Measurements from ENCODE around the gene DSCAML1. TPM values are rescaled to one million over a fixed set of nuclear protein-coding genes. Genes with fewer than 3 reads are reported as not detected.

DSCAML1 gene
- total and polyA plus RNA-seq, 2 of the 8 experiments (the other 6 are each of a cell fraction or from before 2014, with no cell fraction given) = 0.19 to 0.24 TPM

DNA sequence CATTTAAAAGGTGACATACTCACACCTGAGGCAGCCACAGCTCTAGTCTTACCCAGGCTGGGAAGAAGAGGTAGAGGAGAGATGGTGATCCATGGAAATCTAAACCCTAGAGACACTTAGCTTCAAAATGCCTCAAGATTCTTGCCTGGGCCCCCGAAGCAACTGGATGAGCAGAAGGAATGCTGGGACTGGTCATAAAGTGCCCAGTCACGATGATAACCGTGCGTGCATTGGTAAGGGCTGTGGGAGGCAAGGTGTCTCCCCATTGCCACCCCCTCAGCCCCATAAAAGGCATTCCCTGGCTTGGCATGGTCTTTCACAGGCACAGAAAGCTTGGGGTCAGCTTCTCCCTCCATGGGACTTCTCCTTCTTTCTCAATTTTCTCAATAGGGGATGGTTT is 144.5 kb downstream of the DSCAML1 start:
- H2BK15ac ChIP-seq (ENCODE audit: low read length) = no peak overlapping the region

More for the DNA sequence above, 144.5 kb downstream of the DSCAML1 start:
- no peak overlapping the region for H2AFZ ChIP-seq (ENCODE audit: low read length)
- H3K4me3 ChIP-seq (ENCODE audit: extremely low read depth in 1 of 4, insufficient read depth in 2 of 4, low read depth in 3 of 4, low read length in 4 of 4) = no peak overlapping the region
- no peak overlapping the region for H2BK5ac ChIP-seq (ENCODE audit: low read depth, low read length)
- H4K91ac ChIP-seq (replicated peaks; ENCODE audit: insufficient read length, low read length) = no peak overlapping the region
- no peak overlapping the region for H2BK20ac ChIP-seq (ENCODE audit: low read length)
- no peak overlapping the region for H2BK12ac ChIP-seq (ENCODE audit: low read depth, low read length)
- no peak overlapping the region for H2AK5ac ChIP-seq (ENCODE audit: low read depth, low read length)
- no peak overlapping the region for H3K56ac ChIP-seq (replicated peaks; ENCODE audit: insufficient read length, low read depth, low read length)
- H3K23me2 ChIP-seq (ENCODE audit: low read depth, low read length) = no peaks in the 10 kb centered on the region; the same call in 1 of the 2 replicates
- H3K36me3 ChIP-seq (ENCODE audit: control insufficient read depth in 2 of 4, insufficient read depth in 4 of 4, low read length in 3 of 4) = no peaks in the 10 kb centered on the region
- no peak overlapping the region for H3K27ac ChIP-seq (ENCODE audit: low read depth, low read length)
- no peak overlapping the region for H3K14ac ChIP-seq (ENCODE audit: insufficient read length)
- H3K79me1 ChIP-seq (ENCODE audit: low read depth, low read length) = no peaks in the 10 kb centered on the region
- ChIA-PET CTCF (ENCODE audit: partially characterized antibody) (interaction anchor here (0.9 to 1.3 kb wide), 2 partner anchors 32 to 155 kb away, joined by 3 to 4 read pairs; no protein-coding TSS in a partner anchor), POLR2A (ENCODE audit: partially characterized antibody) (no interaction called here)
- H4K20me1 ChIP-seq (replicated peaks in 1 of 2; ENCODE audit: control insufficient read depth in 1 of 2, insufficient read depth in 2 of 2, low read length in 2 of 2) = peaks cover 0 to 1% of the 10 kb centered on the region in 2 experiments
- TF ChIP-seq RFX5 (IDR thresholded peaks at IDR 0.05; ENCODE audit: borderline replicate concordance, low read depth, low read length) (no peak), GABPA (IDR thresholded peaks at IDR 0.05; ENCODE audit: borderline replicate concordance, insufficient read depth, low read length) (no peak), CBX5 (IDR thresholded peaks at IDR 0.05; ENCODE audit: low read depth, low read length) (no peak), SIN3A (conservative IDR thresholded peaks at IDR 0.05 in 1 of 2, IDR thresholded peaks at IDR 0.05 in 1 of 2; ENCODE audit: low read depth in 1 of 2, low read length in 2 of 2) (no peak), RBBP5 (IDR thresholded peaks at IDR 0.05; ENCODE audit: borderline replicate concordance, low read depth, low read length) (no peak)
- TF ChIP-seq, protein P1, sequence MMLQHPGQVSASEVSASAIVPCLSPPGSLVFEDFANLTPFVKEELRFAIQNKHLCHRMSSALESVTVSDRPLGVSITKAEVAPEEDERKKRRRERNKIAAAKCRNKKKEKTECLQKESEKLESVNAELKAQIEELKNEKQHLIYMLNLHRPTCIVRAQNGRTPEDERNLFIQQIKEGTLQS (IDR thresholded peaks at IDR 0.05; ENCODE audit: insufficient read depth, low read depth, low read length) = no peak
- FAIRE-seq (no peak), DNase-seq (ENCODE audit: low read depth in 1 of 2, low spot score in 2 of 2) (no peak)
- H3K4me2 ChIP-seq (ENCODE audit: insufficient read depth in 1 of 2, low read depth in 2 of 2, low read length in 2 of 2) = no peak overlapping the region
- no peaks in the 10 kb centered on the region for H3K79me2 ChIP-seq (ENCODE audit: control insufficient read depth in 1 of 2, insufficient read depth in 2 of 2, low read length in 2 of 2)
- no peak overlapping the region for H3K23ac ChIP-seq (ENCODE audit: insufficient read length)
- H3K9ac ChIP-seq (replicated peaks in 1 of 4; ENCODE audit: extremely low read depth in 1 of 4, low read depth in 3 of 4, low read length in 3 of 4) = no peak overlapping the region
- no peak overlapping the region for H3K4ac ChIP-seq (replicated peaks; ENCODE audit: insufficient read length, low read depth, low read length)
- no peak overlapping the region for H4K5ac ChIP-seq (ENCODE audit: insufficient read length, low read depth, low read length)
- H3K9me3 ChIP-seq (ENCODE audit: insufficient read depth in 2 of 2, low read depth in 1 of 2, low read length in 1 of 2) = no peaks in the 10 kb centered on the region
- H3K27me3 ChIP-seq (replicated peaks in 1 of 4; ENCODE audit: control insufficient read depth in 3 of 4, extremely low read depth in 1 of 4, insufficient read depth in 3 of 4, low read length in 3 of 4) = no peaks in the 10 kb centered on the region; a peak in 1 of 7 replicates
- no peaks in the 10 kb centered on the region for H3K4me1 ChIP-seq (replicated peaks in 1 of 4; ENCODE audit: control insufficient read depth in 3 of 4, insufficient read depth in 4 of 4, low read length in 3 of 4)
- 93% methylated on average over 4 of the region's 4 CpGs; no CpG with 5 or more reads in 1 of the 2 experiments for WGBS, 2 experiments (ENCODE audit: extremely low coverage in 1 of 2, insufficient coverage in 1 of 2, insufficient read length in 1 of 2, insufficient replicate concordance in 2 of 2, low coverage in 1 of 2, low lambda C conversion rate in 2 of 2, missing lambda C conversion rate in 1 of 2)
- H2BK120ac ChIP-seq (replicated peaks; ENCODE audit: low read depth, low read length) = no peak overlapping the region
- H4K8ac ChIP-seq (ENCODE audit: extremely low read depth, insufficient read depth, low read length) = no peak overlapping the region
- H3K18ac ChIP-seq (ENCODE audit: extremely low read depth, low read length) = no peak overlapping the region

All from H1 (cell line).